Anterior cingulate cortex (tissue), 58 donors: ENCODE data around the gene GFRA1.

ENCODE experiments used
- DNase-seq, 58 donors: peaks; one replicate each; lab custom pipeline; 2025; lab: John Stamatoyannopoulos, UW

Gene GFRA1

DNA sequence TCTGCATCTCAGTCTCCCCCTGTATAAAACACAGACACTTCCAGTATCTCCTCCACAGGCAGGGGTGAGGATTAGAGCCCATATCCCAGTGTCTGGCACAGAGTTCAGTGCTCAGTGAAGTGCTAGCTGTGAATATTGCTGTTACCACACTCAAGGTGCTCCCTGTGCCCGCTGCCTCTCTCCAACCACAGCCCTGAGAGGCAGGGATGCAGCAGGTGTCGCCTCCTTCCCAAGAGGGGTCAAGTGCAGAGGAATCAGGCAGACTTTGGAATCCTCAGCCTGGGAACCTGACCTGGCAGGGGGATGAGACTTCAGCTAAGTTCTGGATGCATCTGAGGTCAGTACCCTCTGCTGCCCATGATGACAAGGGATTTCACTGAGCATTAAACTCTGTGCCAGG is 163.1 kb downstream of the GFRA1 start:
- no peak for DNase-seq

DNA sequence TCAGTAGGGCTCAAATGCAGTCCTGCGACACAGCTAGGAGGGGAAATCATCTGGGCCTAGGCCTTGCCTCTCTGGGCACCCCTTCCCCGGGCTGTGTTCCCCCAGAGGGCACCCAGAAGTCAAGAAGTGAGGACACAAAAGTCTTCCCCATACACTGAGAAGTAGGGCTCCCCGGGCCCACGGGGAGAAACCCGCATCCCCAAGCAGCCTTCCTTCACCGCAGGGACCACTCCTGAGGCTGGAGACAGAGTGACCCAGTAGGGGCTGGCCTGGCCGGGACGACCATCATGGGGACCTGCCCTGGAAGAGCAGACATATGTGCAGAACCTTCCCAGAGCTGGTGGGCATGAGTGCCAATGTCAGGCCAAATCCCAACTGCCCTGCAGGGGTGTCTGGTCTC is 163.5 kb downstream of the GFRA1 start:
- no peak for DNase-seq

DNA sequence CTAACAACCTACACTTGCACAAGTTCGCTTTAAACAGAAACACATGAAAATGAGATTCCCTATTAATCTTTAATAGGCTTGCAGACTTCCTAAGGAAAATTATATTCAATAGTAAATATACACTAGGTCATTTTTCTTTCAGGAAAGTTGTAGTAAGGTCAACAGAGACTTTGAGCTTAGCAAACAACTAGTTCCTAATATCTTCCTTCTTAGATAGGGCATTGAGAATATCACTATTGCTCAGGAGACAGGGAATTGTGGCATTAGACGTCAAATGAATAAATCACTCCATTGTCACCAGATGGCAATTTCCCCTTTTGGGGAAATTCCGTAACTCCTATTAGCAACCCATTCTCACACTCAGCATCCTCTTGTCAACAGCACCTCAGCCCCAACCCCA is 164.9 kb downstream of the GFRA1 start:
- DNase-seq, result no peak

DNA sequence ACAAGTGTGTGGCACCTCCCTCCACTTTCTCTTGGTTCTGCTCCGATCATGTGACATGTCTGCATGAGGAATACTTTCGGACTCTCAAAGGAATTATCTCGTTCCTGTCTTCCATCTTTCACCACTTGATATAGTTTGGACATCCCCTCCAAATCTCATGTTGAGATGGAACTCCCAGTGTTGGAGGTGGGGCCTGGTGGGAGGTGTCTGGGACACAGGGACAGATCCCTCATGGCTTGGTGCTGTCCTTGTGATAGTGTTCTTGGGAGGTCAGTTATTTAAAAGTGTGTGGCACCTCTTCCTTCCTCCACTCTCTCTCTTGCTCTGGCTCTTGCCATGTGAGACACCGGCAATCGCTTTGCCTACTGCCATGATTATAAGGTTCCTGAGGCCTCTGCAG is 166.4 kb downstream of the GFRA1 start:
- DNase-seq, result no peak

DNA sequence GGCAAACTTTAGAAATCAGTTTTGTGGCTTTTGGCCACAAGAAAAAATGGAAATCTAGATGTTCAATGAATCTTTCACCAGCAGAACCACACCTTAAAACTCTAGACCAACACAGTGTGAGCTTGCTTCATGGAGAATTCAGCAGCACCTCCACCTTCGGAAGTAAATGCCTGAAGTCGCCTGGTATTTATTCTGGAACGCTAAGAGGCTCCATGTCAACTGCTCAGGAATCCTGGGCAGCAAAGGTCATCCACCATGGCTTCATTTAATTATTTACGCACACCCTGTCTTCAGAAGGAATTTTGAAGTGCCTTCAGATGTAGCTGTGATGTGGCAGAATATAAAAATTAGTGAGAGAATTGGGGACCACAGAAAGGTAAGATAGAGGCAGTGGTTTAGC is 167.7 kb downstream of the GFRA1 start:
- no peak for DNase-seq

DNA sequence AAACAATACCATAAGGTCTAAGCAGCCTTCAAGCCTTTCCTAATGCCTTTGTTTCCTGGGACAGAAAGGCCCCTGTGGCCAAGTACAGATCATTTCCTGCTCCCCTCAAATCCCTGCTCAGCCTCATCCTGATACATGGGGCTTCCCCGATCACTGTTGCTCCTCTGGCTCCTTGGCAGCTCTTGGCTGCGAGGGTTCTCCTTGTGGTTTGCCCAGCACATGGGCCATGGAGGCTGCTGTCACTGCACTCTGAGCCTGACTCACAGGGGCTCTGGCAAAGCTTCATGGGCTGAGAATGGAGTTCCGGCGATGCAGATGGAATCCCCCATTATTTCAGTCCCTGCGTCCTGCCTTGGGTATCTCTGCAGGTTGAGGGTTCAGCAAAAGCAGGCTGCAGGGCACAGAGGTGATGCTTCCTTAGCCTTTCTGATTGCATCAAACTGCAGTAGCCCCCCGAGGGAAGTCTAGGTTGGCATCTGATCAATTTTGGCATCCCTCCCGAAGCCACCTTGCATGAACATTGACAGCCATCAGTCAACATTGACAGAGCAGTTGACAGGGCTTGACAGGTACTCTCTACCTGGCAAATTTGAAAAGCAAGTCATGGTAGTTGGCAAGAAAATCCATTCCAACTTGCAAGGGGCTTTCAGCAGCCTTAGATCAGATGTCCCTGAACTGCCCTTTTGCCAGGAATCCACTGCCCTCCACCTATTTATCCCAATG is 168.6 kb downstream of the GFRA1 start:
- DNase-seq, result no peak

DNA sequence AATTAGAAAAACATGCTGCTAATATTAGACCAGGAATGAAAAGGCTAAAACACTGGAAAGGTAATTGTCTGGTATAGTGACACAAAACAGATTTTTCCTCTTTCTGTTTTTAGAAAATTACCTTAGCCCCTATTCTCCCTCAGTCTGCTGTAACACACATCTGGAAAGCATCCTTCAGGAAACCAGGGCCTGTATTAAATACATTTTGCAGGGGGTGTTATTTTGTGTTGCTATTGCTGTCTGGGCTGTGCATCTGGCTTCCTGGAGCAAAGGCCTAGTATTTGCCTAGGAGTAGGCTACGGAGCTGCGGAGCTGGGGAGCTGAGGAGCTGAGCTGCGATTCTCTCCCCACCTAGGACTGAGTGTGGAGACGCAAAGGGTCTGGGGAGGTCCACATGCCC is 169.3 kb downstream of the GFRA1 start:
- no peak for DNase-seq

DNA sequence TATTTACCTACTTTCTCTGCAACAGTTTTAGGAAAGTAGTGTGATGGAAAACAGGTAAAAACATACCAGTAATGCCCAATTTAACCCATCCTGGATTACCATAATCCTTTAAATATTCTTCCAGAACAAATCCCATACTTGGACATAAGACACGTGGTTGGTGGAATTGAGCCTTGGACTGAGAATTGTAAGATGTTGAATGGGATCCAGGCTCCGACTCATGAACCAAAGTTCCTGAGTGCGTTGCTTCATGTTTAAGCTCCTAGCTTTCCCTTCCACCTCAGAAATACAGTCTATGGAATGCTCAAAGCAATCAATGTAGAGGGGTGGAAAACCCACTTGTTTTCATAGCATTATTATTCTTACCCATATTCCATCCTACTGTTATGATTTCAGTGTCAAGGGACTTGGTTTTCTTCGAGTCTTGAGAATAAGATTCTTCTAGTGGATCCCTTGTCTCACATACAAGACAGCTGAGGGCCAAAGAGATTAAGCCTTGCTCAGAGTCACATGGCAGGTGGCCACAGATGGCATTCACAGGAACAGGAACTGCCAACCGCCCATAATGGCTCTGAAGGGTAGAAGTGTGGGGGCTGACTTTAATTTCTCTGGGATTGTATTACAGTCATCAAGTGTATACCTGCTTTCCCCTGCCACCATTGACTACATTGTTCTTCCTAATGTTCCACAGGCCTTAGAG is 171.2 kb downstream of the GFRA1 start:
- no peak for DNase-seq

DNA sequence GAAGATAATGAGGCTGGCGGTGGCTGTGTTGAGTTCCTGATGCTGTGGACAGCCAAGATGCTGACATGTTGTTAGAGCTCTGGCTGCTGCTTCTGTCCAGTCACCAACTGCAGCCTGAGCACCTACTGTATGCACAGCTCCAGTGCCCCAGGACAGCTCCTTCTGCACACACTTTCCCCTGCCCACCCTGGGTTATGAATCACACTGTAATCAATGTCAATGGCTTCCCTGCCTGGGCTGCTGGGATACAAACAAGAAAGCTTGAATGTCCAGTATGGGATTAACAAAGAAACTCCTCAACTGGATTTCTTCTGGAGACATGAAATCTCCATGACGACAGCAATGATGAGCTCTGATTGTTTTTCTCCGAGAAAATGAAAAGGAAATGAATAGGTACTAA is 172.0 kb downstream of the GFRA1 start:
- no peak for DNase-seq

DNA sequence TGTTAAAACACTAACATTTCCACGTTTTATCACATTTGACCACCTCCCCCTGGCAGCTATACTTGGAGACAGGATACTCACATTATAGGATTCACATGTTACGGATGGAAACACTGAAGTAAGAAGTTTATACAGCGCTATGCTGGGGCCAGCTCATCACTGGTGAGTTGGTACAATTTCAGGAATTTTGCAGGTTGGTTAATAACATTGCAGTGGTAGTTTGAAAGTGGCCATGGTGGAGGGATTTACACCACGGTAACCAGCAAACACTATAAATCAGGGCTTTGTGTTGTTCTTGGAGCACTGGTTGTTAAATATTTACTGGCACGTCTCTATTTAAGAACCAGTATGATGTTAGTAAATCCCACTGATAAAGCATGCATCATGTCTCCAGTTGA is 174.0 kb downstream of the GFRA1 start:
- DNase-seq, result no peak

DNA sequence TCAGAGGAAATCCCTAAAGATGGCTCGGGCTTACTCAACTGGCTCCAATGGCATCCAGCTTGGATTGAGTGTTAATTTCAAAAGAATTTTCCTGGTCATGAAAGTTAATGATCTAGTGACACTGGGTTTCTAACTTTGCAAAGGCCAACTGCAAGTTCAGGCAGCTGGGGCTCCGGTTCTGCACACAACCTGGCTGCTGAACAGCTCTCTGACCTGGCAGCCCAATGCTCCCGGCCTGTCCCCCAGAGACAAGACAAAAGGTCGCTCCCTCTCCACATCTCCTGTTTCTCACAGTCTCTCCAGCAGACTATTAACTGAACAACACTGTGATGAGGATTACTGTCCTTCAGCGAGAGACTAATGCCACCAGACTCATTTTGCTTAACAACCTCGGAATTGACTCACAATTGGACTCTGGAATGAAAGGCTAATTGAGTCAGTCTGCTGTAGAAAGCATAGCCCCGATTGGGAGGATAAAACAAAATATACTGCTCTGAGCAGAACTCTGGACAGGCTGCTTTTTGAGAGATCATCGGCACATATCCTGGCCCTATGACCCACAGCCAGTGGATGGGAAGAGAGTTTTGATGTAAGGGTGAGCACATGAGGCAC is 174.5 kb downstream of the GFRA1 start:
- no peak for DNase-seq

DNA sequence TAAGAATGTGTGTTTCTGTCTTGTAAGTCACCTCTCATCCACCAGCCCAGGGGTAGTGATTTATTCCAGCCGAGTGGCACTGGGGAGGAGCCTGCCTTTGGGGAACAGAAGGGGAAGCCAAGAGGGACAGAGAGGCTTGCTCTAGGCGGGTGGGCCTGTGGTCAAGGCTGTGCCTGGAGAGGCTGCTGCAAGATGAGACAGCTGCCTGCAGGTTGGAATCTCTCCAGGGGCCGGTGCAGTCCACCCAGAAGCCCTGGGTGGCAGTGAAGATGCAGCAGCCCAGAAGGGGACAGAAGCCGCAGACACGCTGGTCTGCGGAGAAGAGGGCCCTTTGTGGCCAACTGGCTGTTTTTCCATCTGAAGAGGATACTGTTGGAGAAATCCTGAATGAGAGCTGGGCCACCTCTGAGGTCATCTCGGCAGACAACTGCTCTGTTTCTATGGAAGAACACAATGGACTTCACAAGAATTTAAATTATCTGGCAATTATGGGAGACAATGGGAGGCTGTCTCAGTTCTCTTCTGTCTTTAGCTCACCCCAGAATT is 175.7 kb downstream of the GFRA1 start:
- peak in 36 of 58 donors; percentile 2 to 81 (median 36) for DNase-seq

DNA sequence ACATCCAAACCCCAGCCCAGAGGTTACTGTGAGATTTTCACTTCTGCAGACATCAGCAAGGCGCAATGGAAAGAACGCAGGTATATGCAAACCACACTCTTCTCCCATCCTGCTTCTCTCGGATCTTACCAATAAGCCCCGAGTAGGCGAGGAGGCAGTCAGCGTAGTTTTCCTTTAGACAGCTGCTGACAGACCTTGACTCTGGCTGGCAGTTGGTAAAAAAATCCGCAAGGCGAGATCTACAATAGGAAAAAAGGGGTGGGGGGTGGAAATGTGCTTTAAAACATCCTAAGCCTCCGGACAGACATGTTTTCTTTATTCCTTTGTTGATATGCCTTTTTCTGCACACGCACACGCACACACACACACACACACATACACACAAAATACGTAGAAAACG is 176.5 kb downstream of the GFRA1 start:
- DNase-seq, result no peak

DNA sequence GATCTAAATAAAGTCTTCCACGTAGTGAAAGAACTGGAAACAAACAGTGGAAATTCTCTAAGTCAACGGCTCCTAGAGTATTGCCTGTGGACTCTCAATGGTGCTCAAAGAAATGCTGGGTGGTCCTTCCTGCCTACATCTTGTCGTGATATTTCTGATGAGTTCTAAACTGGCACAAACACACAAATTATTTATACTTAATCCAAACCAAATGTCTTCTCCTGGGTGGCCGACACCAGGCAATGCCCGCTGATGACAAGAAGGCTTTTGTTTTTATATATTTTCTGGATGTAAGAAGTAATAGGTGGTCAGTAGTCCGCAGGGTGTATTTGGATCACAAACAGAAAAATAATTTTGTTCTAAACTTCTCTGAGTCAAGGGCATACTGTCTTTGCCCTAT is 178.7 kb downstream of the GFRA1 start:
- DNase-seq, result no peak

DNA sequence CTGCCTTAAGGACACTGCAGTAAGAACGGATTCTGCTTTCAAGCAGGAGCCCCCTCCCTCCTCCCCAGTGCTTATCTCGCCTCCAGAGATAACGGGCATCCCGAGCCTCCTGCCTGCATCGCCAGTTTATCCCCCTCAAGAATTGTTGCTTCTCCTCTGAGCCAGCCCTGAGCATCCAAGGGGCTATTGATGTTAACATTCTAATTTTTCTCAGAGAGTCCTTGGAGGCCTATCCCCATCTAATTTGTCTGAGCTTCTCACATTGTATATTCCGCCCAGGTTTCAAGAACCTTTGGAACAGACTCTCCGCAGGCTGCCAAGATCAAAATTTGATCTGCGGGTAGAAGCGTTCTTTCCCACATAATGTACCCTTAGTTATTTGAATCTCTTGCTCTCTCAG is 180.0 kb downstream of the GFRA1 start:
- no peak for DNase-seq

DNA sequence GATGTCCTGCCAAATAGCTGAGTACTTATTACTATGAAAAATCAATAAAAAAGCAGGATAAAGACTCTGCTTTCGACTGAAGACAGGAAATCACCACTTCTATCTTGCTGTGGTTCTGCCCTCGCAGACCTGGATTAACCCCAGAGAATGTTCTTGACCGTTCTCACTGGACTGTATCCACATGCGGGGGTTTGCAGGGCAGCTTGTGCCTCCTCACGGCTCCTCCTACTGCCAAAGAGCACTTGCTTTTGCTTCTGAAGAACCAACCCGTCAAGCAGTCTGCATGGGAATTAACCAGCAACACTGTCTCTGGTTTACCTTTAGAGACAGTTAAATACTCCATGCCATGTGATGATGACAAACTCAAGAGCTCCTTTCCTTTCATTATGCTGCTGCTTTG is 184.0 kb downstream of the GFRA1 start:
- DNase-seq, result no peak

DNA sequence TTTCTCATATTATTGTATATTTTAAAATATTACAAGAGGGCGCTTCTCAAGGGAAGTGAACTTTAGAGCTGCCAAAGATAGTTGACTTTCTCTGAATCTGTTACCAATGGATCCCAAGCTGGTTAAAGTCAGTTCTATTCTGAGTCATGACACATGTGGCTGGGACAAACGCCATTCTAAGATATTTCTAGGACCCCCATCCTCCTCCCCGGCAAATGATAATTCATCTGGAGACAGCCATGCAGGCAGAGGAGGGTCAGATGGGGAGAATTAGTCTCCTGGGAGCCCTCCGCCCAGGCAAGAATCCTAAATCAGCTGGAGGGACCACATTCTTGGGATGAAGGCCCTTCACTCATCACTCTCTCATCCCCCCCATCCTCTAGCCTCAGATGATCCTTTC is 187.7 kb downstream of the GFRA1 start:
- no peak for DNase-seq

DNA sequence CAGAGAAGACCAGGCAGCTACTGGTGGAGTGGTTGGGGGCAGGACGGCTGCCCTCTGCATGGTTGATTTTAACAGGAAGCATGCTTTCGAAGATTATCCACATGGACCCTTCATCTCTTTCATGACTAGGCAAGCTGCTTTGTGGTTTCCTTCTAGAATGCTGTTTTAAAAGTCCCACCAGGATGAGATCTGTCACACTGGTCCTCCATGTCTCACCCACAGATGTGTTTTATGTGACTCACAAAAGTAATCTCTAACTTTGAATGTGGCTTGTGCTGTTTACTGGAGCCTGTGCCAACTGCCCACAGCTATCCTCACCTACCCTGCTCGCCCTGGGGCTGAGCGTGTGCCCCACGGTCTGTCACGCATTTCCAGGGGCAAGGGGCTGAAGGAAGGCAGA is 188.8 kb downstream of the GFRA1 start:
- no peak for DNase-seq

DNA sequence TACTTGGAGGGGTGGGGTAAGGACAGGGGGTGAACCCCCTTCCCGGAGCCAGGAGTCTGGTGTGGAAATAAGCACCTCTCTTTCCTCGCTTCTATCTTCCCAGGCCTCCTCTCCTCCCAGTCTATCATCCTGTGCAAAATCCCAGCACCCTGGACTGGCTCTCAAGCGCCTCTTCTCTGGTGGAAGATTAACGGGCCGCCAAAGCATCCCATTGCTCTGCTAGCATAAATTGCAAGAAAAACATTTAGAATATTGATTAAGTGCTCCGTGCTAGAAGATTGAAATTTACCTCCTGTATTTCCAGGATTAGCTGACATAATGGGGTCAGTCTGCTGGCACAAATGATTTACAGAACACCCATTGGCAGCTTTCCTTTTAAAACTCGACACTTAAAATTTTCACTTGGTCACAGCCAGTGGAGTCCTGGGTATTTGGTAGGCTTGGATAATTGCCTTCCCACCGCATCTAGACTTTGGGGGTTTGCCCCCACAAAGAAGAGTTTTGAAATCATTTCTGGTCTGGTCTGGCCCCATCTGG is 189.7 kb downstream of the GFRA1 start:
- no peak for DNase-seq

DNA sequence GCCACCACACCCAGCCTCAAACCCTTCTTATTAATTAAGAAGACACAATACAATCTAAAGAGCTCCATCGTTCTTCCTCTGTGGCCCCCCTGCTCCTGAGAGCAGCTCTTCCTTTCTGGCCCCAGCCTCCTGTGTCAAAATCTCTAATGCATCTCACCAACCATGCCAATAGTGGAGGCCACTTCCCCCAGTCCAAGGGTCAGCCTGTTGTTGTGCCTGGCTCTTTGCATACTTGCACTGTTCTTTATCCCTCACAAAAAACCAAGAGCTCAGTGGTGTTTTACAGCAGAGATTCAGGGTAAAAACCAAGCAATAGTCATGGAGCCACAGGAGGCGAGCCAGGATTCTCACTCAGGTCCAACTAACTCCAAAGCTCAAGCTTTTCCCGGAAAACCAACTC is 190.2 kb downstream of the GFRA1 start:
- no peak for DNase-seq

DNA sequence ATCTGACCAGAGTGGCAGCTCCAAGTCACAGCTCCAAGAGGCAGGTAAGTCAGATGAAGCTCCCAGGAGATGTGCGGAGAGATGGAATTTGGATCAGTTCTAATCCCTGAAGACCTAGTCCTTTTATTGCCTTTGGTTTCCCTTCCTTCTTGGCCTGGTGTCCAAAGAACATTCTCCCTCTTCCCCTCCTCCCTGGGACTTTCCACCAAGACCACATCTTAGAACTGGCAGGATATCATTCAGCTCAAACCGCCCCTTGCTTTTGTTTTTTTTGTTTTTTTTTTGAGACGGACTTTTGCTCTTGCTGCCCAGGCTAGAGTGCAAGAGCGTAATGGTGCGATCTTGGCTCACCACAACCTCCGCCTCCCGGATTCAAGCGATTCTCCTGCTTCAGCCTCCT is 190.8 kb downstream of the GFRA1 start:
- DNase-seq, result no peak

DNA sequence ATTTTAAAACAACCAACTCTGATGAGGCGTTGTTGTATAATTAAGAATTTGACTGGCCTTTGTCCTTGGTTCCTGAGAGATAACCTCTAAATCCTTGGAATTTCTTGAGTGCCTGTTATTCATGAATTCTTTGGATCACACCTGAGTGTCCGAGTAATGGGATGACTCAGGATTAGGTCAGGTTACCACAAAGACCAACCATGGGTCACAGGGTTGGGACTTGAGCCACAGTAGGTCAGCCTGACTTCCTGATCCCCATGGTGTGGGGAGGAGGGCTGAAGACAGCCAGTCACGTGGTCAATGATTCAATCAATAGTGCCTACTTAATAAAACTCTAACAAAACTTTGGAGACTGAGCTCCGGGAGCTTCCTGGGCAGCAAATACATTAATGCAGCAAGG is 192.5 kb downstream of the GFRA1 start:
- no peak for DNase-seq
